ENCODE results near the gene RASSF7.

DNA sequence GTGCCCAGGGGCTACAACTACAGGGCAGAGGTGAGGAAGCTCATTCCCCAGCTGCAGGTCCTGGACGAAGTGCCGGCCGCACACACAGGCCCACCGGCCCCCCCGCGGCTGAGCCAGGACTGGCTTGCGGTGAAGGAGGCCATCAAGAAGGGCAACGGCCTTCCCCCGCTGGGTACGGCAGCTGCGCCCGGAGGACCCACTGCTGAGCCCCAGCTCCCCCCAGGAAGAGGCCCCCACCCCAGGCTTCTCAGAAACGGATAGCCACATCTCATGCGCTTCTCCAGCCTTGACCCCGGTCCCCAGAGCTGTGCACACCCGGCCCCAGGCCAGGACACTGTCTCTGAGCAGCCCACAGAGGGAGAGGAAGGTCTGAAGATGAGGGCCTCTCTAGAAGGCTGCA lies 9.6 kb upstream of the RASSF7 start:
- TF ChIP-seq, protein P1, sequence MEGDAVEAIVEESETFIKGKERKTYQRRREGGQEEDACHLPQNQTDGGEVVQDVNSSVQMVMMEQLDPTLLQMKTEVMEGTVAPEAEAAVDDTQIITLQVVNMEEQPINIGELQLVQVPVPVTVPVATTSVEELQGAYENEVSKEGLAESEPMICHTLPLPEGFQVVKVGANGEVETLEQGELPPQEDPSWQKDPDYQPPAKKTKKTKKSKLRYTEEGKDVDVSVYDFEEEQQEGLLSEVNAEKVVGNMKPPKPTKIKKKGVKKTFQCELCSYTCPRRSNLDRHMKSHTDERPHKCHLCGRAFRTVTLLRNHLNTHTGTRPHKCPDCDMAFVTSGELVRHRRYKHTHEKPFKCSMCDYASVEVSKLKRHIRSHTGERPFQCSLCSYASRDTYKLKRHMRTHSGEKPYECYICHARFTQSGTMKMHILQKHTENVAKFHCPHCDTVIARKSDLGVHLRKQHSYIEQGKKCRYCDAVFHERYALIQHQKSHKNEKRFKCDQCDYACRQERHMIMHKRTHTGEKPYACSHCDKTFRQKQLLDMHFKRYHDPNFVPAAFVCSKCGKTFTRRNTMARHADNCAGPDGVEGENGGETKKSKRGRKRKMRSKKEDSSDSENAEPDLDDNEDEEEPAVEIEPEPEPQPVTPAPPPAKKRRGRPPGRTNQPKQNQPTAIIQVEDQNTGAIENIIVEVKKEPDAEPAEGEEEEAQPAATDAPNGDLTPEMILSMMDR (IDR thresholded peaks at IDR 0.05), result no peak
- TF ChIP-seq POLR2AphosphoS5 (IDR thresholded peaks at IDR 0.05), result no peak
- TF ChIP-seq EP300 (IDR thresholded peaks at IDR 0.05), result no peak
